Measurements from ENCODE around the gene IL4R.

Gene IL4R

DNA sequence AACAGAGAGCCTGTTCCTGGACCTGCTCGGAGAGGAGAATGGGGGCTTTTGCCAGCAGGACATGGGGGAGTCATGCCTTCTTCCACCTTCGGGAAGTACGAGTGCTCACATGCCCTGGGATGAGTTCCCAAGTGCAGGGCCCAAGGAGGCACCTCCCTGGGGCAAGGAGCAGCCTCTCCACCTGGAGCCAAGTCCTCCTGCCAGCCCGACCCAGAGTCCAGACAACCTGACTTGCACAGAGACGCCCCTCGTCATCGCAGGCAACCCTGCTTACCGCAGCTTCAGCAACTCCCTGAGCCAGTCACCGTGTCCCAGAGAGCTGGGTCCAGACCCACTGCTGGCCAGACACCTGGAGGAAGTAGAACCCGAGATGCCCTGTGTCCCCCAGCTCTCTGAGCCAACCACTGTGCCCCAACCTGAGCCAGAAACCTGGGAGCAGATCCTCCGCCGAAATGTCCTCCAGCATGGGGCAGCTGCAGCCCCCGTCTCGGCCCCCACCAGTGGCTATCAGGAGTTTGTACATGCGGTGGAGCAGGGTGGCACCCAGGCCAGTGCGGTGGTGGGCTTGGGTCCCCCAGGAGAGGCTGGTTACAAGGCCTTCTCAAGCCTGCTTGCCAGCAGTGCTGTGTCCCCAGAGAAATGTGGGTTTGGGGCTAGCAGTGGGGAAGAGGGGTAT, 48.9 kb downstream of the IL4R start:
- no peak overlapping the region for H3K4me2 ChIP-seq (ENCODE audit: low read length)

GRCh38 chr16:27363246-27363632, 49.5 kb downstream of the IL4R start:
- no peak overlapping the region for H3K4me3 ChIP-seq (ENCODE audit: low read length)
- H3K27me3 ChIP-seq (ENCODE audit: insufficient read depth, low read length, poor library complexity) = no peaks in the 10 kb centered on the region
- no peak overlapping the region for H4K5ac ChIP-seq (ENCODE audit: low read length)
- no peak overlapping the region for H2AK5ac ChIP-seq (ENCODE audit: low read length)
- H2BK15ac ChIP-seq (replicated peaks; ENCODE audit: low read depth) = no peak overlapping the region
- no peak overlapping the region for H3K4ac ChIP-seq (ENCODE audit: low read depth, low read length)
- no peak for DNase-seq
- H3K79me1 ChIP-seq (ENCODE audit: low read length) = no peaks in the 10 kb centered on the region
- no peak overlapping the region for H2BK5ac ChIP-seq (ENCODE audit: low read length)
- no peak overlapping the region for H2BK120ac ChIP-seq (ENCODE audit: low read depth, low read length)
- H3K23ac ChIP-seq (ENCODE audit: low read length) = no peak overlapping the region
- no peaks in the 10 kb centered on the region for H3K4me1 ChIP-seq (ENCODE audit: control insufficient read depth, low read depth, low read length)
- no peak overlapping the region for H3K9ac ChIP-seq (ENCODE audit: low read length)
- no peak overlapping the region for H4K8ac ChIP-seq (ENCODE audit: low read depth, low read length)
- no CpG with 5 or more reads among the region's 5 CpGs for WGBS (ENCODE audit: extremely low coverage, insufficient coverage, low lambda C conversion rate)
- no peak overlapping the region for H3K27ac ChIP-seq (ENCODE audit: low read depth, low read length)
- H3K18ac ChIP-seq (ENCODE audit: low read length) = no peak overlapping the region
- peaks cover 4% of the 10 kb centered on the region for H3K36me3 ChIP-seq (ENCODE audit: control insufficient read depth, insufficient read depth, low read length)
- no peaks in the 10 kb centered on the region for H3K79me2 ChIP-seq (ENCODE audit: control insufficient read depth, insufficient read depth, low read length)
- no peak overlapping the region for H3K56ac ChIP-seq (ENCODE audit: low read length)
- no peak overlapping the region for H3K4me2 ChIP-seq (ENCODE audit: low read length)

More for the DNA sequence above, 48.9 kb downstream of the IL4R start:
- Histone ChIP-seq H3K56ac (ENCODE audit: low read length) (no peak overlapping the region), H2AK5ac (ENCODE audit: low read length) (no peak overlapping the region), H3K4me3 (ENCODE audit: low read length) (no peak overlapping the region), H3K4me1 (ENCODE audit: control insufficient read depth, low read depth, low read length) (no peaks in the 10 kb centered on the region), H3K79me2 (ENCODE audit: control insufficient read depth, insufficient read depth, low read length) (no peaks in the 10 kb centered on the region), H3K9ac (ENCODE audit: low read length) (no peak overlapping the region), H3K4ac (ENCODE audit: low read depth, low read length) (no peak overlapping the region), H4K5ac (ENCODE audit: low read length) (no peak overlapping the region), H3K23ac (ENCODE audit: low read length) (no peak overlapping the region), H2BK120ac (ENCODE audit: low read depth, low read length) (no peak overlapping the region), H4K8ac (ENCODE audit: low read depth, low read length) (no peak overlapping the region), H3K36me3 (ENCODE audit: control insufficient read depth, insufficient read depth, low read length) (peaks cover 4% of the 10 kb centered on the region), H2BK15ac (replicated peaks; ENCODE audit: low read depth) (no peak overlapping the region), H3K27me3 (ENCODE audit: insufficient read depth, low read length, poor library complexity) (no peaks in the 10 kb centered on the region), H3K27ac (ENCODE audit: low read depth, low read length) (no peak overlapping the region), H3K18ac (ENCODE audit: low read length) (no peak overlapping the region), H2BK5ac (ENCODE audit: low read length) (no peak overlapping the region), H3K79me1 (ENCODE audit: low read length) (no peaks in the 10 kb centered on the region)
- no CpG with 5 or more reads among the region's 16 CpGs for WGBS (ENCODE audit: extremely low coverage, insufficient coverage, low lambda C conversion rate)
- DNase-seq = no peak

DNA sequence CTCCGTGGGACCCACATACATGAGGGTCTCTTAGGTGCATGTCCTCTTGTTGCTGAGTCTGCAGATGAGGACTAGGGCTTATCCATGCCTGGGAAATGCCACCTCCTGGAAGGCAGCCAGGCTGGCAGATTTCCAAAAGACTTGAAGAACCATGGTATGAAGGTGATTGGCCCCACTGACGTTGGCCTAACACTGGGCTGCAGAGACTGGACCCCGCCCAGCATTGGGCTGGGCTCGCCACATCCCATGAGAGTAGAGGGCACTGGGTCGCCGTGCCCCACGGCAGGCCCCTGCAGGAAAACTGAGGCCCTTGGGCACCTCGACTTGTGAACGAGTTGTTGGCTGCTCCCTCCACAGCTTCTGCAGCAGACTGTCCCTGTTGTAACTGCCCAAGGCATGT, 50.0 kb downstream of the IL4R start:
- no peak for DNase-seq
- Histone ChIP-seq H3K27ac (ENCODE audit: low read depth, low read length) (no peak overlapping the region), H3K79me1 (ENCODE audit: low read length) (no peaks in the 10 kb centered on the region), H3K36me3 (ENCODE audit: control insufficient read depth, insufficient read depth, low read length) (peaks cover 4% of the 10 kb centered on the region), H3K4ac (ENCODE audit: low read depth, low read length) (no peak overlapping the region), H4K5ac (ENCODE audit: low read length) (no peak overlapping the region), H3K23ac (ENCODE audit: low read length) (no peak overlapping the region), H3K56ac (ENCODE audit: low read length) (no peak overlapping the region), H2BK120ac (ENCODE audit: low read depth, low read length) (no peak overlapping the region), H3K4me2 (ENCODE audit: low read length) (no peak overlapping the region), H3K79me2 (ENCODE audit: control insufficient read depth, insufficient read depth, low read length) (no peaks in the 10 kb centered on the region), H3K9ac (ENCODE audit: low read length) (no peak overlapping the region), H2AK5ac (ENCODE audit: low read length) (no peak overlapping the region), H3K4me1 (ENCODE audit: control insufficient read depth, low read depth, low read length) (no peaks in the 10 kb centered on the region), H3K4me3 (ENCODE audit: low read length) (no peak overlapping the region), H4K8ac (ENCODE audit: low read depth, low read length) (no peak overlapping the region), H2BK15ac (replicated peaks; ENCODE audit: low read depth) (no peak overlapping the region), H3K18ac (ENCODE audit: low read length) (no peak overlapping the region), H2BK5ac (ENCODE audit: low read length) (no peak overlapping the region), H3K27me3 (ENCODE audit: insufficient read depth, low read length, poor library complexity) (no peaks in the 10 kb centered on the region)
- no CpG with 5 or more reads among the region's 9 CpGs for WGBS (ENCODE audit: extremely low coverage, insufficient coverage, low lambda C conversion rate)

DNA sequence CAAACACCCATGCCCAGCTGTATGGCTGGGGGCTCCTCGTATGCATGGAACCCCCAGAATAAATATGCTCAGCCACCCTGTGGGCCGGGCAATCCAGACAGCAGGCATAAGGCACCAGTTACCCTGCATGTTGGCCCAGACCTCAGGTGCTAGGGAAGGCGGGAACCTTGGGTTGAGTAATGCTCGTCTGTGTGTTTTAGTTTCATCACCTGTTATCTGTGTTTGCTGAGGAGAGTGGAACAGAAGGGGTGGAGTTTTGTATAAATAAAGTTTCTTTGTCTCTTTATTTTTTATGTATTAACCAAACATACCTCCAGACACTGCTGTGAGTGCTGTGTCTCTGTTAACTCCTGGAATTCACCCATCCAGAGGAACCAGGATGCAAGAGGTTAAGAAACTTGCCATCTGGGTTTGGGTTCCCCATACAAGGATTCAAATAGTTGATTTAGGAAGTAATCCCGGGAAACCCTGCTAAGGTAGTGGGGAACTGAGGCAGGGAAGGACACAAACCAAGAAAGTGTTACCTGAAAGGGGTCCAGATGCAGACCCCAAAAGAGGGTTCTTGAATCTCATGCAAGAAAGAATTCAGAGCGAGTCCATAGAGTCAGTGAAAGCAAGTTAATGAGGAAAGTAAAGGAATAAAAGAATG, 50.8 kb downstream of the IL4R start:
- no peak overlapping the region for H3K4me2 ChIP-seq (ENCODE audit: low read length)
- H2BK120ac ChIP-seq (ENCODE audit: low read depth, low read length) = no peak overlapping the region
- no peak overlapping the region for H3K23ac ChIP-seq (ENCODE audit: low read length)
- H3K36me3 ChIP-seq (ENCODE audit: control insufficient read depth, insufficient read depth, low read length) = peaks cover 2% of the 10 kb centered on the region
- no peak overlapping the region for H3K27ac ChIP-seq (ENCODE audit: low read depth, low read length)
- no peak overlapping the region for H3K18ac ChIP-seq (ENCODE audit: low read length)
- no peak overlapping the region for H3K56ac ChIP-seq (ENCODE audit: low read length)
- H3K79me2 ChIP-seq (ENCODE audit: control insufficient read depth, insufficient read depth, low read length) = no peaks in the 10 kb centered on the region
- no peak overlapping the region for H2BK15ac ChIP-seq (replicated peaks; ENCODE audit: low read depth)
- H3K4me1 ChIP-seq (ENCODE audit: control insufficient read depth, low read depth, low read length) = no peaks in the 10 kb centered on the region
- WGBS (ENCODE audit: extremely low coverage, insufficient coverage, low lambda C conversion rate) = no CpG with 5 or more reads among the region's 6 CpGs
- no peak overlapping the region for H4K5ac ChIP-seq (ENCODE audit: low read length)
- H2AK5ac ChIP-seq (ENCODE audit: low read length) = no peak overlapping the region
- H3K4ac ChIP-seq (ENCODE audit: low read depth, low read length) = no peak overlapping the region
- no peak overlapping the region for H3K9ac ChIP-seq (ENCODE audit: low read length)
- H3K79me1 ChIP-seq (ENCODE audit: low read length) = no peaks in the 10 kb centered on the region
- no peaks in the 10 kb centered on the region for H3K27me3 ChIP-seq (ENCODE audit: insufficient read depth, low read length, poor library complexity)
- H4K8ac ChIP-seq (ENCODE audit: low read depth, low read length) = no peak overlapping the region
- H2BK5ac ChIP-seq (ENCODE audit: low read length) = no peak overlapping the region
- no peak for DNase-seq
- H3K4me3 ChIP-seq (ENCODE audit: low read length) = no peak overlapping the region

- Histone ChIP-seq H3K27me3 (ENCODE audit: insufficient read depth, low read length, poor library complexity) (no peaks in the 10 kb centered on the region), H2BK15ac (replicated peaks; ENCODE audit: low read depth) (no peak overlapping the region), H3K9ac (ENCODE audit: low read length) (no peak overlapping the region), H3K4me1 (ENCODE audit: control insufficient read depth, low read depth, low read length) (no peaks in the 10 kb centered on the region), H2BK5ac (ENCODE audit: low read length) (no peak overlapping the region), H2BK120ac (ENCODE audit: low read depth, low read length) (no peak overlapping the region), H4K8ac (ENCODE audit: low read depth, low read length) (no peak overlapping the region), H3K27ac (ENCODE audit: low read depth, low read length) (no peak overlapping the region), H3K4ac (ENCODE audit: low read depth, low read length) (no peak overlapping the region), H2AK5ac (ENCODE audit: low read length) (no peak overlapping the region), H3K4me3 (ENCODE audit: low read length) (no peak overlapping the region), H4K5ac (ENCODE audit: low read length) (no peak overlapping the region), H3K23ac (ENCODE audit: low read length) (no peak overlapping the region), H3K79me1 (ENCODE audit: low read length) (no peaks in the 10 kb centered on the region), H3K79me2 (ENCODE audit: control insufficient read depth, insufficient read depth, low read length) (no peaks in the 10 kb centered on the region), H3K4me2 (ENCODE audit: low read length) (no peak overlapping the region), H3K36me3 (ENCODE audit: control insufficient read depth, insufficient read depth, low read length) (peaks cover 2% of the 10 kb centered on the region), H3K18ac (ENCODE audit: low read length) (no peak overlapping the region), H3K56ac (ENCODE audit: low read length) (no peak overlapping the region)
- DNase-seq = peak; percentile 75
- no CpG with 5 or more reads among the region's 7 CpGs for WGBS (ENCODE audit: extremely low coverage, insufficient coverage, low lambda C conversion rate)
These were observed 51.6 kb downstream of the IL4R start for GRCh38 chr16:27365142-27366089.
